ENCODE results near the gene PTPN12.

The PTPN12 gene

GRCh38 chr7:77665161-77665560 is 128.1 kb downstream of the PTPN12 start:
- DNase-seq (ENCODE audit: low spot score) = no peak

- no peak for DNase-seq (ENCODE audit: low spot score)
These were observed 130.5 kb downstream of the PTPN12 start for GRCh38 chr7:77667459-77668086.

GRCh38 chr7:77674878-77675277 is 137.8 kb downstream of the PTPN12 start:
- DNase-seq (ENCODE audit: low spot score) = no peak

- no peak for DNase-seq (ENCODE audit: low spot score)
These were observed 142.5 kb downstream of the PTPN12 start for GRCh38 chr7:77679608-77680007.

GRCh38 chr7:77680266-77680665 is 143.2 kb downstream of the PTPN12 start:
- DNase-seq (ENCODE audit: low spot score) = no peak

GRCh38 chr7:77684030-77684429 is 146.9 kb downstream of the PTPN12 start:
- DNase-seq (ENCODE audit: low spot score) = no peak

- no peak for DNase-seq (ENCODE audit: low spot score)
These were observed 148.1 kb downstream of the PTPN12 start for GRCh38 chr7:77685233-77685632.

GRCh38 chr7:77687100-77687746 is 150.1 kb downstream of the PTPN12 start:
- no peak for DNase-seq (ENCODE audit: low spot score)

GRCh38 chr7:77687747-77688144 is 150.7 kb downstream of the PTPN12 start:
- DNase-seq (ENCODE audit: low spot score) = no peak

All from globus pallidus (tissue), 1 donor.